Stromal cell of bone marrow (primary cell): ENCODE measurements around the gene C1QL1.

ENCODE experiments used
- DNase-seq: peaks from one replicate; pipeline ENCODE4 v3.0.0-alpha.2; 2012; ENCODE audit warnings: low read depth

The C1QL1 gene

GRCh38 chr17:44913676-44914075, 54.4 kb downstream of the C1QL1 start:
- DNase-seq = no peak

DNA sequence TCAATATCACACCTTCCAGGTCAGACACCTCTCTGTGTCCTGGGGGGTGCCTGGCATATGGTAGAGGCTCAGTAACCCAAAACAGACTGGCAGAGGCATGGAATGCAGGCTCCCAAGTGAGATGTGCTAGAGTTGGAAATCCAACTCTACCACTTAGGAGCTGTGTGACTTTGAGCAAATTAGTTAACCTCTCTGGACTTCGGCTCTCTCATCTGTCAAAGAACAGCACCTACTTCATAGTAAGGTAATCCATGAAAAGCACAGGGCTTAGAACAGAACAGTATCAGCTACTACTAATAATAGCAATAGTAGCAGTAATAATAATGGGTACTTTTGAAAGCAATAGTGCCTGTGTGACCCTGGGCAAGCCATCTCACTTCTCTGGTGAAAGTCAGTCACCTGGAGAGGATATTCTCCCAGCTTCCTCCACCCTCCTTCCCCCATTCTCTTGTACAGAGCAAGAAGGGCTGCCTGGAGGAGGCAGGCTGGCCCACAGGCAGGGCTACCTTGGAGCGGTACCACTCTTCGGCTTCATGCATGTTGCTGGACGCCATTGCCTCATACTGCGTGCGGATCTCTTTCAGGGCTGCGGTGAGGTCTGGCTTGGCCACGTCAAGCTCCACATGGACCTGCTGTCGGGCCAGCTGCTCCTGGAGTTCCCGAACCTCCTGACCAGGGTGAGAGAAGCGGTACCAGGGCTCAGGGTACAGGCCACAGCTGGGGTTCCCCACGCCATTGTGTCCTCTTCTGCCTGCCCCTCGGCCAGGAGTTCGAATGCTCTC, 55.1 kb downstream of the C1QL1 start:
- no peak for DNase-seq

- DNase-seq = no peak
These were observed 56.7 kb downstream of the C1QL1 start for GRCh38 chr17:44911133-44912001.

- DNase-seq = no peak
These were observed 57.6 kb downstream of the C1QL1 start for GRCh38 chr17:44910231-44911106.
